OCI-LY1 (cell line): ENCODE measurements around the gene ADAMTS20.

Experiments
- H2AFZ ChIP-seq: fragments of 200-600 bp; sonication (generic), shearing (Covaris generic); 2 replicates; pipeline ENCODE4 v1.6.0; 2014; ENCODE audit warnings: antibody characterized with exemption, mild to moderate bottlenecking, low read length
- H3F3A ChIP-seq: fragments of 200-600 bp; sonication (generic), shearing (Covaris generic); 2 replicates; pipeline ENCODE4 v1.6.0; 2014; ENCODE audit warnings: mild to moderate bottlenecking, antibody characterized with exemption, low read length, moderate library complexity; ENCODE audit not compliant: insufficient read depth
- H3K27ac ChIP-seq: fragments of 200-600 bp; sonication (generic); 2 replicates; pipeline ENCODE4 v1.5.1; 2014; ENCODE audit warnings: low read length, mixed run types, mild to moderate bottlenecking, low read depth; ENCODE audit not compliant: poor library complexity, severe bottlenecking
- H3K27me3 ChIP-seq: fragments of 200-600 bp; sonication (generic); 2 replicates; pipeline ENCODE4 v1.6.0; 2014; ENCODE audit warnings: antibody characterized with exemption, mild to moderate bottlenecking, low read length, moderate library complexity; ENCODE audit not compliant: insufficient read depth
- H3K36me3 ChIP-seq: fragments of 200-600 bp; sonication (generic); 2 replicates; pipeline ENCODE4 v1.6.1; 2014; ENCODE audit warnings: mild to moderate bottlenecking, antibody characterized with exemption, low read length, moderate library complexity, mixed read lengths; ENCODE audit not compliant: insufficient read depth
- H3K4me1 ChIP-seq: fragments of 200-600 bp; sonication (generic); 2 replicates; pipeline ENCODE4 v1.5.1; 2014; ENCODE audit warnings: mild to moderate bottlenecking, low read length, moderate library complexity; ENCODE audit not compliant: insufficient read depth, severe bottlenecking
- H3K4me2 ChIP-seq: fragments of 200-600 bp; sonication (generic), shearing (Covaris generic); 2 replicates; pipeline ENCODE4 v1.6.1; 2014; ENCODE audit warnings: low read length
- H3K4me3 ChIP-seq: fragments of 200-600 bp; sonication (generic); 2 replicates; pipeline ENCODE4 v1.5.1; 2014; ENCODE audit warnings: low read length, low read depth, mild to moderate bottlenecking, mixed read lengths; ENCODE audit not compliant: poor library complexity, severe bottlenecking
- H3K79me2 ChIP-seq: fragments of 200-600 bp; shearing (Covaris generic); 2 replicates; pipeline ENCODE4 v1.6.1; 2016; ENCODE audit warnings: mixed run types, low read length, mixed read lengths; ENCODE audit not compliant: insufficient read depth
- H3K9ac ChIP-seq: fragments of 200-600 bp; sonication (generic), shearing (Covaris generic); 2 replicates; pipeline ENCODE4 v1.6.1; 2014; ENCODE audit warnings: mild to moderate bottlenecking, low read length, mixed read lengths
- H3K9me2 ChIP-seq: fragments of 200-600 bp; sonication (generic), shearing (Covaris generic); 2 replicates; pipeline ENCODE4 v1.6.1; 2014; ENCODE audit warnings: low read depth, mild to moderate bottlenecking, low read length, mixed read lengths
- H3K9me3 ChIP-seq: fragments of 200-600 bp; shearing (Covaris generic); 2 replicates; pipeline ENCODE4 v1.6.1; 2014; ENCODE audit warnings: low read length, mixed read lengths
- H4K20me1 ChIP-seq: fragments of 200-600 bp; sonication (generic), shearing (Covaris generic); 2 replicates; pipeline ENCODE4 v1.6.0; 2016; ENCODE audit warnings: mild to moderate bottlenecking, low read length; ENCODE audit not compliant: insufficient read depth
- CTCF ChIP-seq: fragments of 200-600 bp; sonication (generic), shearing (Covaris generic); IDR thresholded peaks from 2 replicates; pipeline ENCODE4 v1.5.1; 2017; ENCODE audit warnings: mild to moderate bottlenecking, antibody characterized with exemption, low read length, moderate library complexity, mixed read lengths
- EZH2 ChIP-seq: fragments of 200-600 bp; sonication (generic), shearing (Covaris generic); IDR thresholded peaks from 2 replicates; pipeline ENCODE4 v1.8.0; 2017; ENCODE audit warnings: borderline replicate concordance, mixed run types, mild to moderate bottlenecking, antibody characterized with exemption, low read length, moderate library complexity, mixed read lengths

Gene ADAMTS20

GRCh38 chr12:43307126-43307525 lies 244.9 kb downstream of the ADAMTS20 start:
- H4K20me1 ChIP-seq = no peaks in the 10 kb centered on the region
- no peaks in the 10 kb centered on the region for H3K4me1 ChIP-seq
- no peaks in the 10 kb centered on the region for H3K36me3 ChIP-seq
- no peak overlapping the region for H3K27ac ChIP-seq
- H3K79me2 ChIP-seq = no peaks in the 10 kb centered on the region
- H3K4me2 ChIP-seq = no peak overlapping the region
- H3F3A ChIP-seq = no peaks in the 10 kb centered on the region
- no peak overlapping the region for H3K4me3 ChIP-seq
- H3K9ac ChIP-seq = no peak overlapping the region
- no peaks in the 10 kb centered on the region for H3K9me2 ChIP-seq
- no peaks in the 10 kb centered on the region for H3K9me3 ChIP-seq
- no peaks in the 10 kb centered on the region for H3K27me3 ChIP-seq
- TF ChIP-seq CTCF = no peak
- TF ChIP-seq EZH2 = no peak
- H2AFZ ChIP-seq = no peak overlapping the region

DNA sequence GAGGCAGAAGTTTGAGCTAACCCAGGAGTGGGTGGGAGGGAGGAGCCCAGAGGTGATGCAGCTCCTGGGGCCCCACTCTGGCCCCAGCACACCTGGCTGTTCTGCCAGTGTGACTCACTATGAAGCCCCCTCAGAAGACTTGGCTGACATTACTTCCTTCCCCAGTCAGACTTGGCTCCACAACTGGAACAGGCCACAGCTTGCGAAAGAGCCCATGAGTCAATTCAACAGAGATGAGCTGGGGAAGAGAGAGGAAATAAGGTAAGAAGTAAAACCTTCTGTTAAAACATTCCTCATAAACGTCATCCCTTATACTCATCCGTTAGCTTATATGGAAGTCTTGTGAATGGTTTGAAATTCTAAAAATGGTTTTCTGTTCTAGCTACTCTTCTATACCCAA lies 245.9 kb downstream of the ADAMTS20 start:
- H3K36me3 ChIP-seq = no peaks in the 10 kb centered on the region
- no peaks in the 10 kb centered on the region for H3K9me3 ChIP-seq
- H4K20me1 ChIP-seq = no peaks in the 10 kb centered on the region
- H3K9me2 ChIP-seq = no peaks in the 10 kb centered on the region; the same call in 1 of the 2 replicates
- H2AFZ ChIP-seq = no peak overlapping the region
- no peaks in the 10 kb centered on the region for H3F3A ChIP-seq
- no peak for TF ChIP-seq EZH2
- no peak for TF ChIP-seq CTCF
- H3K79me2 ChIP-seq = no peaks in the 10 kb centered on the region
- no peak overlapping the region for H3K4me2 ChIP-seq
- H3K27ac ChIP-seq = no peak overlapping the region
- H3K9ac ChIP-seq = no peak overlapping the region
- no peaks in the 10 kb centered on the region for H3K4me1 ChIP-seq
- H3K27me3 ChIP-seq = no peaks in the 10 kb centered on the region
- no peak overlapping the region for H3K4me3 ChIP-seq

DNA sequence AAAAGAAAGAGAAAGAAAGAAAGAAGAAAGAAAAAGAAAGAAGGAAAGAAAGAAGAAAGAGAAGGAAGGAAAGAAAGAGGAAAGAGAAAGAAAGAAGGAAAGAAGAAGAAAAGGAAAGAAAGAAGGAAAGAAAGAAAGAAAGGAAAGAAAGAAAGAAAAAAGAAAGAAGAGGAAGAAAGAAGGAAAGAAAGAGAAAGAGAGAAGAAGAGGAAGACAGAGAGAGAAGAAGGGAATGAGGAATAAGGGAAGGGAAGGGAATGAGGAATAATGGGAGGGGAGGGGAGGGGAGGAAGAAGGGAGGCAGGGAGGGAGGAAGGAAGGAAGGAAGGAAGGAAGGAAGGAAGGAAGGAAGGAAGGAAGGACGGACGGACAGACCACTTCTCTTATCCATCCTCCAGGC lies 246.9 kb downstream of the ADAMTS20 start:
- no peaks in the 10 kb centered on the region for H3K36me3 ChIP-seq
- H4K20me1 ChIP-seq = no peaks in the 10 kb centered on the region
- no peaks in the 10 kb centered on the region for H3K27me3 ChIP-seq
- H3K4me1 ChIP-seq = no peaks in the 10 kb centered on the region
- H2AFZ ChIP-seq = no peak overlapping the region
- no peaks in the 10 kb centered on the region for H3K79me2 ChIP-seq
- TF ChIP-seq EZH2 (no peak), CTCF (no peak)
- no peak overlapping the region for H3K27ac ChIP-seq
- H3K9me2 ChIP-seq = no peaks in the 10 kb centered on the region; the same call in 1 of the 2 replicates
- no peaks in the 10 kb centered on the region for H3F3A ChIP-seq
- H3K9ac ChIP-seq = no peak overlapping the region
- no peaks in the 10 kb centered on the region for H3K9me3 ChIP-seq
- H3K4me2 ChIP-seq = no peak overlapping the region
- no peak overlapping the region for H3K4me3 ChIP-seq
